GM23338 (cell line): ENCODE results near the gene PANK4. TPM values are rescaled to one million over a fixed set of nuclear protein-coding genes. Genes with fewer than 3 reads are reported as not detected.

Experiments
- ATAC-seq: fragments of 200-7000 bp; cut with Tn5 transposase; 3 replicates; pipeline ENCODE4 v1.9.1; 2020
- DNase-seq: peaks from one replicate; pipeline ENCODE4 v3.0.0-alpha.2; 2015; ENCODE audit warnings: low spot score
- H2AFZ ChIP-seq: fragments of 200-600 bp; sonication (generic); 2 replicates; pipeline ENCODE4 v1.8.0; 2016; ENCODE audit warnings: antibody characterized with exemption, mild to moderate bottlenecking, moderate library complexity
- H3F3A ChIP-seq: fragments of 200-600 bp; sonication (generic); replicated peaks from 2 replicates; pipeline ENCODE4 v1.8.0; 2017; ENCODE audit warnings: antibody characterized with exemption, mixed run types, low read depth
- H3K27ac ChIP-seq: fragments of 200-600 bp; sonication (generic); 2 replicates; pipeline ENCODE4 v1.6.1; 2016; ENCODE audit warnings: low read depth
- H3K27me3 ChIP-seq: fragments of 200-600 bp; sonication (generic); 2 replicates; pipeline ENCODE4 v1.8.0; 2016; ENCODE audit warnings: mild to moderate bottlenecking, mixed run types, moderate library complexity; ENCODE audit not compliant: insufficient read depth
- H3K36me3 ChIP-seq: fragments of 200-600 bp; sonication (generic); 2 replicates; pipeline ENCODE4 v1.8.0; 2016; ENCODE audit warnings: mild to moderate bottlenecking; ENCODE audit not compliant: insufficient read depth
- H3K4me1 ChIP-seq: fragments of 200-600 bp; sonication (generic); 2 replicates; pipeline ENCODE4 v1.8.0; 2016; ENCODE audit warnings: mild to moderate bottlenecking, moderate library complexity; ENCODE audit not compliant: insufficient read depth
- H3K4me2 ChIP-seq: fragments of 200-600 bp; sonication (generic); 2 replicates; pipeline ENCODE4 v1.7.1; 2017; ENCODE audit warnings: mixed run types
- H3K4me3 ChIP-seq: fragments of 200-600 bp; sonication (generic); 2 replicates; pipeline ENCODE4 v1.6.1; 2016; ENCODE audit warnings: mixed run types
- H3K79me2 ChIP-seq: fragments of 200-600 bp; sonication (generic); replicated peaks from 2 replicates; pipeline ENCODE4 v1.8.0; 2017; ENCODE audit warnings: mild to moderate bottlenecking; ENCODE audit not compliant: insufficient read depth
- H3K9me2 ChIP-seq: fragments of 200-600 bp; sonication (generic); 2 replicates; pipeline ENCODE4 v1.8.0; 2017; ENCODE audit not compliant: insufficient read depth
- H4K20me1 ChIP-seq: fragments of 200-600 bp; sonication (generic); replicated peaks from 2 replicates; pipeline ENCODE4 v1.8.0; 2017; ENCODE audit warnings: mild to moderate bottlenecking; ENCODE audit not compliant: insufficient read depth
- H3K27ac Mint-ChIP-seq: 2 replicates; pipeline ENCODE4 v1.8.0; 2020; ENCODE audit warnings: inconsistent platforms, mild to moderate bottlenecking, moderate library complexity, mixed read lengths
- H3K27me3 Mint-ChIP-seq: 3 replicates; pipeline ENCODE4 v1.8.0; 2022; ENCODE audit warnings: low read depth, mild to moderate bottlenecking, moderate library complexity, mixed read lengths, inconsistent platforms; ENCODE audit not compliant: insufficient read depth, poor library complexity
- H3K36me3 Mint-ChIP-seq: 3 replicates; pipeline ENCODE4 v1.8.0; 2021; ENCODE audit warnings: low read depth, mild to moderate bottlenecking, inconsistent platforms, moderate library complexity, mixed read lengths
- H3K4me1 Mint-ChIP-seq: 3 replicates; pipeline ENCODE4 v1.8.0; 2020; ENCODE audit warnings: mild to moderate bottlenecking, inconsistent platforms, mixed read lengths
- H3K4me3 Mint-ChIP-seq: 3 replicates; pipeline ENCODE4 v1.8.0; 2021; ENCODE audit warnings: moderate library complexity, mild to moderate bottlenecking, inconsistent platforms, mixed read lengths
- H3K9me3 Mint-ChIP-seq: 3 replicates; pipeline ENCODE4 v1.8.0; 2020; ENCODE audit warnings: moderate library complexity, mild to moderate bottlenecking, inconsistent platforms, mixed read lengths
- CREB1 ChIP-seq: fragments of 250-450 bp; sonication (Bioruptor Pico); IDR thresholded peaks from 2 replicates; pipeline ENCODE4 v1.5.0; 2020; ENCODE audit warnings: low read depth, mild to moderate bottlenecking, moderate library complexity
- ETS1 ChIP-seq: IDR thresholded peaks from 2 replicates; pipeline ENCODE4 v1.6.1; 2016; ENCODE audit warnings: antibody characterized with exemption
- EZH2 ChIP-seq: fragments of 200-600 bp; sonication (generic); IDR thresholded peaks from one replicate; pipeline ENCODE4 v1.8.0; 2017; ENCODE audit warnings: antibody characterized with exemption, mild to moderate bottlenecking, low read depth; ENCODE audit not compliant: unreplicated experiment
- EZH2phosphoT487 ChIP-seq: fragments of 200-600 bp; sonication (generic); IDR thresholded peaks from one replicate; pipeline ENCODE4 v1.8.1; 2018; ENCODE audit warnings: antibody characterized with exemption; ENCODE audit not compliant: unreplicated experiment
- JUNB ChIP-seq: IDR thresholded peaks from one replicate; pipeline ENCODE4 v1.6.1; 2016; ENCODE audit warnings: antibody characterized with exemption; ENCODE audit not compliant: unreplicated experiment
- NANOG ChIP-seq: IDR thresholded peaks from 2 replicates; pipeline ENCODE4 v1.6.1; 2016; ENCODE audit warnings: antibody characterized with exemption, borderline replicate concordance
- POLR2AphosphoS5 ChIP-seq: IDR thresholded peaks from 2 replicates; pipeline ENCODE4 v1.6.1; 2016; ENCODE audit warnings: antibody characterized with exemption, low read depth
- REST ChIP-seq: IDR thresholded peaks from one replicate; pipeline ENCODE4 v1.6.1; 2018; ENCODE audit warnings: antibody characterized with exemption; ENCODE audit not compliant: unreplicated experiment
- STAT1 ChIP-seq: IDR thresholded peaks from one replicate; pipeline ENCODE4 v1.6.1; 2016; ENCODE audit warnings: antibody characterized with exemption; ENCODE audit not compliant: unreplicated experiment
- ZNF114 ChIP-seq: fragments of 250-450 bp; sonication (Bioruptor Pico); IDR thresholded peaks from 2 replicates; pipeline ENCODE4 v1.5.0; 2020; ENCODE audit warnings: mild to moderate bottlenecking, moderate library complexity
- ZNF331 ChIP-seq: fragments of 250-450 bp; sonication (Bioruptor Pico); IDR thresholded peaks from 2 replicates; pipeline ENCODE4 v1.5.0; 2020; ENCODE audit warnings: low read depth, mild to moderate bottlenecking, moderate library complexity
- ZNF462 ChIP-seq: fragments of 250-450 bp; sonication (Bioruptor Pico); IDR thresholded peaks from 2 replicates; pipeline ENCODE4 v1.5.0; 2020; ENCODE audit warnings: mild to moderate bottlenecking, moderate library complexity
- polyA plus RNA-seq: library from polyadenylated mRNA; unstranded; fragments of >200 nt; fragmentation: Nextera tagmentation; extraction: Ambion mirVana; gene quantifications from 2 replicates; pipeline ENCODE4 v1.2.1, GENCODE V29; 2016
- total RNA-seq: library from RNA; depleted of rRNA; stranded (reverse); fragments of >200 nt; shearing (Covaris generic); gene quantifications from 2 replicates; pipeline ENCODE4 v1.2.3, GENCODE V29; 2014
- TF ChIP-seq, protein P1 (sequence below), 2 experiments: fragments of 200-600 bp in 1 of 2; sonication (generic) in 1 of 2; conservative IDR thresholded peaks; 2 replicates each; pipeline versions ENCODE4 v1.5.1 to v1.6.1; 2016 to 2017; ENCODE audit warnings: antibody characterized with exemption in 2 of 2, low read depth in 2 of 2, mild to moderate bottlenecking in 2 of 2, moderate library complexity in 1 of 2

The PANK4 gene
- total and polyA plus RNA-seq, 2 experiments from 2014 or later, result 25.8 to 43.7 TPM

- H3F3A ChIP-seq, result no peaks in the 10 kb centered on the region
- Mint-ChIP-seq H3K27ac (no peak overlapping the region), H3K4me1 (no peaks in the 10 kb centered on the region), H3K9me3 (no peaks in the 10 kb centered on the region), H3K27me3 (peaks cover 8% of the 10 kb centered on the region), H3K4me3 (no peak overlapping the region), H3K36me3 (no peaks in the 10 kb centered on the region)
- H3K36me3 ChIP-seq, result no peaks in the 10 kb centered on the region
- no peak overlapping the region for H3K4me3 ChIP-seq
- H3K27ac ChIP-seq, result no peak overlapping the region
- H3K9me2 ChIP-seq, result no peaks in the 10 kb centered on the region
- ATAC-seq (no peak), DNase-seq (no peak)
- no peak for TF ChIP-seq JUNB
- no peak for TF ChIP-seq EZH2
- no peak for TF ChIP-seq STAT1
- TF ChIP-seq EZH2phosphoT487, result no peak
- TF ChIP-seq POLR2AphosphoS5, result no peak
- no peak for TF ChIP-seq ZNF331 (CRISPR knock-in tag)
- TF ChIP-seq REST, result no peak
- no peak for TF ChIP-seq ZNF114 (CRISPR knock-in tag)
- TF ChIP-seq CREB1, result no peak
- no peak for TF ChIP-seq ZNF462
- no peak for TF ChIP-seq NANOG
- TF ChIP-seq, protein P1, sequence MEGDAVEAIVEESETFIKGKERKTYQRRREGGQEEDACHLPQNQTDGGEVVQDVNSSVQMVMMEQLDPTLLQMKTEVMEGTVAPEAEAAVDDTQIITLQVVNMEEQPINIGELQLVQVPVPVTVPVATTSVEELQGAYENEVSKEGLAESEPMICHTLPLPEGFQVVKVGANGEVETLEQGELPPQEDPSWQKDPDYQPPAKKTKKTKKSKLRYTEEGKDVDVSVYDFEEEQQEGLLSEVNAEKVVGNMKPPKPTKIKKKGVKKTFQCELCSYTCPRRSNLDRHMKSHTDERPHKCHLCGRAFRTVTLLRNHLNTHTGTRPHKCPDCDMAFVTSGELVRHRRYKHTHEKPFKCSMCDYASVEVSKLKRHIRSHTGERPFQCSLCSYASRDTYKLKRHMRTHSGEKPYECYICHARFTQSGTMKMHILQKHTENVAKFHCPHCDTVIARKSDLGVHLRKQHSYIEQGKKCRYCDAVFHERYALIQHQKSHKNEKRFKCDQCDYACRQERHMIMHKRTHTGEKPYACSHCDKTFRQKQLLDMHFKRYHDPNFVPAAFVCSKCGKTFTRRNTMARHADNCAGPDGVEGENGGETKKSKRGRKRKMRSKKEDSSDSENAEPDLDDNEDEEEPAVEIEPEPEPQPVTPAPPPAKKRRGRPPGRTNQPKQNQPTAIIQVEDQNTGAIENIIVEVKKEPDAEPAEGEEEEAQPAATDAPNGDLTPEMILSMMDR (conservative IDR thresholded peaks at IDR 0.05; ENCODE audit: low read depth in 2 of 2), result no peak
- TF ChIP-seq ETS1, result no peak
- no peaks in the 10 kb centered on the region for H3K79me2 ChIP-seq
- no peaks in the 10 kb centered on the region for H3K27me3 ChIP-seq
- H4K20me1 ChIP-seq, result no peaks in the 10 kb centered on the region
- H3K4me1 ChIP-seq, result no peaks in the 10 kb centered on the region
- no peak overlapping the region for H3K4me2 ChIP-seq
- H2AFZ ChIP-seq, result no peak overlapping the region
Measured at GRCh38 chr1:2466270-2466665, 60.1 kb downstream of the PANK4 start.
